ENCODE data around the gene SLC25A22. TPM values are rescaled to one million over a fixed set of nuclear protein-coding genes. Genes with fewer than 3 reads are reported as not detected.

The SLC25A22 gene
- total and polyA plus RNA-seq, 9 donors: 0.42 to 23.3 (median 15.5) TPM

DNA sequence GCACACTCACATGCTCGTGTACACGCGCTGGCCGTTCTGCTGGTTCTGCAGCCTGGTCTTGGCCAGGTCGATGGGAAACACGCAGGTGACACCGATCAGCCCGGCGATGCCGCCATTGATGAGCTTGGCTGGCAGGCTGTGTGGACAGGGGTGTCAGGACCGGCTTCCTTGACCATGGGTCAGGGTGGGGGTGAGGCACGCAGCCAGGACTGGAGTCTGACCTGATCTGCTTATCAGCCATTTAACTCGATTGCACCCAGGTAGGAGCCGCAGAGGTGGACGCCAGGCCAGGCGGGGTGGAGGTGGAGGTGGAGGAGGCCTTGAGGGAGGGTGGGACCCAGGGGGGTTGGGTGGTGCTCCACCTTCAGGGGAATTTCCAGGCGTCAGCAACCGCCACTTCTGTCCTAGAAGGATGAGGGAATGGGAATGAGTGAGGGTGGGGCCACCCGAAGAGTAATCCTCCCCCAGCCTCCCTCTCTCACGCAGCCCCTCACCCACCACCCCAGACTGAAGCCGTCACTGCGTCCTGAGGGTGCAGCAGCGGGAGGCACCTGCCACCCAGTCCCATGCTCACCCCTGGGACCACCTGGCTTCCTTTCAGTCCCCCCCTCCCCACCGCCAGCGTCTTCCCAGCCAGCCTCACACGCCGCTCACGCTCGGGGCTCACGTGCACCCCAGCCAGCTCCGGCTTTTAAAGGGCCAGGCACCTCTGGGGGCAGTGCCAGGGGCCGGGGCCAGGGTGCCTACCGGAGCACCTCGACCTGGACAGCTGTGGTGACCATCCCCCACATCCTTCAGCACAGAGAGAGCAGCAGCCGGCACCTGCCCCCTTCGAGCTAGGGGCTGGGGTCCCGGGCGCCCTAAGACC is 3.1 kb downstream of the SLC25A22 start:
- Histone ChIP-seq H3K36me3 (no peaks in the 10 kb centered on the region), H3K9me3 (no peaks in the 10 kb centered on the region), H3K27ac (peak overlapping the region; percentile 53 to 73), H3K4me1 (ENCODE audit: insufficient read depth) (peaks cover 13% of the 10 kb centered on the region), H3K4me3 (peak overlapping the region; percentile 71), H3K27me3 (no peaks in the 10 kb centered on the region)
- DNase-seq: peak in 3 of 5 donors; percentile 56 to 62 (median 58)
- intact Hi-C loops (cut with DNase I): no loop called here
- TF ChIP-seq CTCF (IDR thresholded peaks at IDR 0.05) (no peak), EP300 (IDR thresholded peaks at IDR 0.05) (no peak), POLR2A (IDR thresholded peaks at IDR 0.05) (no peak)
- WGBS, 3 donors: 36 to 42% (median 40%) methylated on average over 36 to 38 of the region's 38 CpGs

- TF ChIP-seq EP300 (IDR thresholded peaks at IDR 0.05): no peak
- TF ChIP-seq CTCF (IDR thresholded peaks at IDR 0.05): no peak
- TF ChIP-seq POLR2A (IDR thresholded peaks at IDR 0.05): no peak
- no peak overlapping the region for H3K27ac ChIP-seq
- H3K4me3 ChIP-seq: no peak overlapping the region
- H3K36me3 ChIP-seq: no peaks in the 10 kb centered on the region
- H3K4me1 ChIP-seq (ENCODE audit: insufficient read depth): peaks cover 13% of the 10 kb centered on the region
- no peaks in the 10 kb centered on the region for H3K9me3 ChIP-seq
- H3K27me3 ChIP-seq: no peaks in the 10 kb centered on the region
- WGBS, 3 donors: 76 to 87% (median 76%) methylated on average over 28 to 31 of the region's 31 CpGs
- intact Hi-C loops (cut with DNase I): no loop called here
- DNase-seq: no peak
Measured at GRCh38 chr11:794013-794765, 3.9 kb downstream of the SLC25A22 start.

GRCh38 chr11:793556-793955 is 4.5 kb downstream of the SLC25A22 start:
- no peak overlapping the region for H3K4me3 ChIP-seq
- WGBS, 3 donors: 80 to 87% (median 84%) methylated on average over 7 of the region's 7 CpGs
- H3K27me3 ChIP-seq: no peaks in the 10 kb centered on the region
- intact Hi-C loops (cut with DNase I): no loop called here
- no peaks in the 10 kb centered on the region for H3K9me3 ChIP-seq
- H3K36me3 ChIP-seq: no peaks in the 10 kb centered on the region
- peaks cover 13% of the 10 kb centered on the region for H3K4me1 ChIP-seq (ENCODE audit: insufficient read depth)
- no peak overlapping the region for H3K27ac ChIP-seq
- TF ChIP-seq POLR2A (IDR thresholded peaks at IDR 0.05): no peak
- TF ChIP-seq CTCF (IDR thresholded peaks at IDR 0.05): no peak
- no peak for TF ChIP-seq EP300 (IDR thresholded peaks at IDR 0.05)
- DNase-seq: no peak

- H3K9me3 ChIP-seq: no peaks in the 10 kb centered on the region
- H3K27me3 ChIP-seq: no peaks in the 10 kb centered on the region
- H3K36me3 ChIP-seq: no peaks in the 10 kb centered on the region
- 88 to 93% (median 93%) methylated on average over 13 of the region's 13 CpGs for WGBS, 3 donors
- TF ChIP-seq POLR2A (IDR thresholded peaks at IDR 0.05): no peak
- TF ChIP-seq EP300 (IDR thresholded peaks at IDR 0.05): no peak
- TF ChIP-seq CTCF (IDR thresholded peaks at IDR 0.05): no peak
- no peak overlapping the region for H3K4me3 ChIP-seq
- intact Hi-C loops (cut with DNase I): no loop called here
- H3K27ac ChIP-seq: no peak overlapping the region
- H3K4me1 ChIP-seq (ENCODE audit: insufficient read depth): peaks cover 13% of the 10 kb centered on the region
- no peak for DNase-seq
Measured at GRCh38 chr11:792873-793272, 5.2 kb downstream of the SLC25A22 start.
